Diencephalon (tissue), 1 donor: ENCODE measurements around the gene ADAD2. TPM values are rescaled to one million over a fixed set of nuclear protein-coding genes. Genes with fewer than 3 reads are reported as not detected.

Experiments
- total RNA-seq: library from RNA; depleted of rRNA; stranded (reverse); fragments of >200 nt; gene quantifications from one replicate; pipeline ENCODE4 v1.2.3, GENCODE V29; 2014

Gene ADAD2
- total RNA-seq, result 0.23 TPM

GRCh38 chr16:84190731-84191388 is at the start of gene ADAD2:
Gene ADAD2 (plus strand): TSS chr16:84191157. CDS start chr16:84191231, 74 bp downstream.

GRCh38 chr16:84144859-84145639 is 45.9 kb upstream of the ADAD2 start, which contains the start of the genes DNAAF1 and HSDL1:
Gene DNAAF1 (plus strand): TSS chr16:84145308. CDS start chr16:84145441, 133 bp downstream.
Gene HSDL1 (minus strand): TSS chr16:84145177. CDS start chr16:84131321, 13,856 bp downstream.

GRCh38 chr16:84186685-84187437 is 4.1 kb upstream of the ADAD2 start, which contains the start of gene TAF1C:
Gene TAF1C (minus strand): TSS chr16:84187057. CDS start chr16:84184988, 2,069 bp downstream.

GRCh38 chr16:84239909-84240308 is 49.0 kb downstream of the ADAD2 start, which contains the start of gene KCNG4:
Gene KCNG4 (minus strand): TSS chr16:84240012. CDS start chr16:84237485, 2,527 bp downstream.

Other genes with a start within 250 kb of the ADAD2 start
- 0.23 TPM for gene OSGIN1, start 237.9 kb upstream of the ADAD2 start, total RNA-seq
- 81.4 TPM for gene NECAB2, start 222.9 kb upstream of the ADAD2 start, total RNA-seq
- 2.8 TPM for gene SLC38A8, start 148.4 kb upstream of the ADAD2 start, total RNA-seq
- 79.1 TPM for gene MBTPS1, start 74.2 kb upstream of the ADAD2 start, total RNA-seq
- gene HSDL1, start 46.0 kb upstream of the ADAD2 start, total RNA-seq, result 152 TPM
- gene DNAAF1, start 45.8 kb upstream of the ADAD2 start, total RNA-seq, result 6.5 TPM
- 21.2 TPM for gene TAF1C, start 4.1 kb upstream of the ADAD2 start, total RNA-seq
- gene KCNG4, start 48.9 kb downstream of the ADAD2 start, total RNA-seq, result not detected
- 7.6 TPM for gene WFDC1, start 103.7 kb downstream of the ADAD2 start, total RNA-seq
- 3.5 TPM for gene ATP2C2, start 177.4 kb downstream of the ADAD2 start, total RNA-seq